Measurements from ENCODE around the gene CTIF. TPM values are rescaled to one million over a fixed set of nuclear protein-coding genes. Genes with fewer than 3 reads are reported as not detected.

Gene CTIF
- total RNA-seq, 1 donor from 2014 or later: 48.5 TPM

DNA sequence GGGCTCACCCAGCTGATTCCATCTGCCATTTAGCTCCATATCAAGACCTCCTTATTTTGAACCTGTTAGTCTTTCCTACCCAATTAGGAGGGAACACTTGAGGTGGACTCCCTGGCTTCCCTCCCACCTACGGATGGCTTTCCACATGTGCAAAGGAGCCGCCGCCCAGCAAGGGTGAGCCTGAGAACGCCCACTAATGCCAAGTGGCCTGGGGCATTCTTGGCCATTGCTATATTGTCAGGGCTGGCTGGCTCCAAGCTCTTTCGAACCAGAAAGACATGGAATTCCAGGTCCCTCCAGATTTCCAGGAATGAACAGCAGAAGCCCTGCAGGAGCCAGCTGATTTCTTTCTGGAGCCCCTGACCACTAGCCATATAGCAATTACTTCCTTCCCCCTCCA, 215.7 kb downstream of the CTIF start:
- no peaks in the 10 kb centered on the region for H3K27me3 Mint-ChIP-seq
- H3K4me3 Mint-ChIP-seq: no peak overlapping the region
- no peaks in the 10 kb centered on the region for H3K9me3 Mint-ChIP-seq
- peaks cover 18% of the 10 kb centered on the region for H3K36me3 Mint-ChIP-seq
- no peak overlapping the region for H3K27ac Mint-ChIP-seq
- H3K4me1 Mint-ChIP-seq (ENCODE audit: unreplicated experiment): peaks cover 21% of the 10 kb centered on the region
- no peak for DNase-seq (ENCODE audit: extremely low spot score, unreplicated experiment)
- TF ChIP-seq, protein P1, sequence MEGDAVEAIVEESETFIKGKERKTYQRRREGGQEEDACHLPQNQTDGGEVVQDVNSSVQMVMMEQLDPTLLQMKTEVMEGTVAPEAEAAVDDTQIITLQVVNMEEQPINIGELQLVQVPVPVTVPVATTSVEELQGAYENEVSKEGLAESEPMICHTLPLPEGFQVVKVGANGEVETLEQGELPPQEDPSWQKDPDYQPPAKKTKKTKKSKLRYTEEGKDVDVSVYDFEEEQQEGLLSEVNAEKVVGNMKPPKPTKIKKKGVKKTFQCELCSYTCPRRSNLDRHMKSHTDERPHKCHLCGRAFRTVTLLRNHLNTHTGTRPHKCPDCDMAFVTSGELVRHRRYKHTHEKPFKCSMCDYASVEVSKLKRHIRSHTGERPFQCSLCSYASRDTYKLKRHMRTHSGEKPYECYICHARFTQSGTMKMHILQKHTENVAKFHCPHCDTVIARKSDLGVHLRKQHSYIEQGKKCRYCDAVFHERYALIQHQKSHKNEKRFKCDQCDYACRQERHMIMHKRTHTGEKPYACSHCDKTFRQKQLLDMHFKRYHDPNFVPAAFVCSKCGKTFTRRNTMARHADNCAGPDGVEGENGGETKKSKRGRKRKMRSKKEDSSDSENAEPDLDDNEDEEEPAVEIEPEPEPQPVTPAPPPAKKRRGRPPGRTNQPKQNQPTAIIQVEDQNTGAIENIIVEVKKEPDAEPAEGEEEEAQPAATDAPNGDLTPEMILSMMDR (conservative IDR thresholded peaks at IDR 0.05): no peak

DNA sequence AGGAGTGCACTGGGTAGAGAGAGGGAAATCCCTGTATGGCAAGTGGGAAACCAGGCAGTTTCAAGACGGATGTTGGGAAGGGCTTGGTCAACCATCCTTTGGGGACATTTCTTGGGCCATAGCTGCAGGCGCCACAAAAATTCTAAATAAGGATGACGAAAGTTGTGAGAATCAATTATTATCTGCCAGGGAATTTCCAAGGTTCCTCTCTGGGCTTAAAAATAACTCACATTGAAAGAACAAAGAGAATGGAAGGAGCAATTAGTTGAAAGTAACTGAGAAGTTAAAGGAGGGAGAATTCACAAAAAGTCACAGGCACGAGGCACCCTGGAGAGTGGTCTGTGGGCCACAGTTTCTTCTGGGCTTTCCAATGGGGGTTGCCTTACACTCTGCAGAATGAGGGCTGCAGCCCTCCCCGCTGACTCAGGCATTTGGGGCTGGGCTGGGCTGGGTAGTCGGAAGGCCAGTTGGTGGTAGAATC, 216.2 kb downstream of the CTIF start:
- DNase-seq (ENCODE audit: extremely low spot score, unreplicated experiment): no peak
- Mint-ChIP-seq H3K4me1 (ENCODE audit: unreplicated experiment) (peaks cover 21% of the 10 kb centered on the region), H3K27me3 (no peaks in the 10 kb centered on the region), H3K27ac (no peak overlapping the region), H3K4me3 (no peak overlapping the region), H3K9me3 (no peaks in the 10 kb centered on the region), H3K36me3 (peaks cover 19% of the 10 kb centered on the region)
- TF ChIP-seq, protein P1 (conservative IDR thresholded peaks at IDR 0.05): no peak

DNA sequence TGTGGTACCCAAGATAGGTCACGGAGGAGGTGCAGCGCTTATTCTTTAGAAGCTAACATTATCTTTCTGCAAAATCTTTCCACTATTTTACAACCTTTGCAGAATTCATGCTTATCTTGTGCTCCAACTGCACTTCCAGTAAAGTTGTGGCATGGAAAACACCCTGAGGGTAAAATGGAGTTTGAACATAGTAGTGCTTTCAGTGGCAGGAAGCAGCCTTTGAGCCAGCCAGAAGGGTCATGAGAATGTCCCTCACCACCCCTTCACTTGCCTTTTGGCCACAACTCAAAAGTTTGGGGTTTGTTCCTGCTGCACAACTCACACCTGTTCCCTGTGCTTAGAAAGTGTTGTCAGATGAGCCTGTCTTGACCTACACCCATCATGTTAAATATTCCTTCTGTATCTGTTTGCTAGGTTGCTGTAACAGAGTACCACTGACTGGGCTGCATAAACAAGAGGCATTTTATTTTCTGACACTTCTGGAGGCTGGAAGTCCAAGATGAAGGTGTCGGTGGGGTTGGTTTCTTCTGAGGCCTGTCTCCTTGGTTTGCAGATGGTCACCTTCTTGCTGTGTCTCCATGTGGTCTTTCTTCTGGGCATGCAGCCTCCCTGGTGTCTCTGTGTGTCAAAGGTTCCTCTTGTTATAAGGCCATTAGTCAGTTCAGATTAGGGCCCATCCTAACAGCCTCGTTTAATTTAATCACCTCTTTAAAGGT, 217.8 kb downstream of the CTIF start:
- H3K9me3 Mint-ChIP-seq: no peaks in the 10 kb centered on the region
- DNase-seq (ENCODE audit: extremely low spot score, unreplicated experiment): no peak
- TF ChIP-seq, protein P1 (conservative IDR thresholded peaks at IDR 0.05): no peak
- peaks cover 13% of the 10 kb centered on the region for H3K4me1 Mint-ChIP-seq (ENCODE audit: unreplicated experiment)
- H3K4me3 Mint-ChIP-seq: no peak overlapping the region
- no peaks in the 10 kb centered on the region for H3K27me3 Mint-ChIP-seq
- no peak overlapping the region for H3K27ac Mint-ChIP-seq
- H3K36me3 Mint-ChIP-seq: peaks cover 25% of the 10 kb centered on the region

DNA sequence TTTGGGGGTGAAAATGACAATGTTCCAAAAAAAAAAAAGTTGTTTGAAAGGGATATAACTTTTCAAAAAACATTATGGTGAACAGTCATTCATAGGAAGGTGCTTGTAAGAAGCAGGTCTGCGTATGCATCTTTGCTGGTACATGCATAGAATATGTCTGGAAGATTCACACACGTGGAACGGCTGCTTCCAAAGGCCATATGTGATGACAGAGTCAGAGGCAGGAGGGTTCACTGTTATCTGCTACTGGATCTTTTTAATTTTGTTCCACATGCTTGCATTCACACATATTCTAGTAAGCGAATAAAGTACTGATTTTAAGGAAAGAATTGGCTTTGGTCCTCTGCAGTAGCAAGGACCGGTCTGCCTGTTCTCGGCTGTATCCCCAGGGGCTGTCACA, 218.5 kb downstream of the CTIF start:
- H3K9me3 Mint-ChIP-seq: no peaks in the 10 kb centered on the region
- no peak overlapping the region for H3K4me3 Mint-ChIP-seq
- TF ChIP-seq, protein P1 (conservative IDR thresholded peaks at IDR 0.05): no peak
- no peak overlapping the region for H3K27ac Mint-ChIP-seq
- H3K27me3 Mint-ChIP-seq: no peaks in the 10 kb centered on the region
- H3K36me3 Mint-ChIP-seq: peaks cover 31% of the 10 kb centered on the region
- no peak for DNase-seq (ENCODE audit: extremely low spot score, unreplicated experiment)
- H3K4me1 Mint-ChIP-seq (ENCODE audit: unreplicated experiment): peaks cover 8% of the 10 kb centered on the region

DNA sequence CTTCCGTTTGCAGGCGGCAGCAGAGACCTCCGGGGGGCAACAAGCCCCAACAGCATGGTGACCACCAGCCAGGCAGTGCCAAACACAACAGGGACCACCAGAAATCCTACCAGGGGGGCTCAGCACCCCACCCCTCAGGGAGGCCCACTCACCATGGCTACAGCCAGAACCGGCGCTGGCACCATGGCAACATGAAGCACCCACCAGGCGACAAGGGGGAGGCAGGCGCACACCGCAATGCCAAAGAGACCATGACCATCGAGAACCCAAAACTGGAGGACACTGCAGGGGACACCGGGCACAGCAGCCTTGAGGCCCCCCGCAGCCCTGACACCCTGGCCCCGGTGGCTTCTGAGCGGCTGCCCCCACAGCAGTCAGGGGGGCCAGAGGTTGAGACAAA, 219.1 kb downstream of the CTIF start:
- DNase-seq (ENCODE audit: extremely low spot score, unreplicated experiment): no peak
- H3K36me3 Mint-ChIP-seq: peaks cover 33% of the 10 kb centered on the region
- H3K4me1 Mint-ChIP-seq (ENCODE audit: unreplicated experiment): peaks cover 8% of the 10 kb centered on the region
- TF ChIP-seq, protein P1 (conservative IDR thresholded peaks at IDR 0.05): no peak
- H3K27ac Mint-ChIP-seq: no peak overlapping the region
- no peak overlapping the region for H3K4me3 Mint-ChIP-seq
- H3K9me3 Mint-ChIP-seq: no peaks in the 10 kb centered on the region
- no peaks in the 10 kb centered on the region for H3K27me3 Mint-ChIP-seq
